IMR-90 (cell line): Measurements from ENCODE around the gene DNAJC11. TPM values are rescaled to one million over a fixed set of nuclear protein-coding genes. Genes with fewer than 3 reads are reported as not detected.

Experiments
- ATAC-seq: fragments of 200-7000 bp; cut with Tn5 transposase; 2 replicates; pipeline ENCODE4 v1.9.1; 2020; ENCODE audit warnings: low read depth, mild to moderate bottlenecking, moderate library complexity
- BruUV-seq: library from RNA; stranded (reverse); fragments of 400-500 nt; replicated peaks from 2 replicates; lab custom pipeline; 2021; lab: Mats Ljungman, UMichigan
- CTCF ChIA-PET: fragments of 300-600 bp; formaldehyde crosslinking; extraction: SDS; loops from one replicate; lab custom pipeline; 2021; ENCODE audit warnings: antibody characterized with exemption; lab: Yijun Ruan, JAX
- POLR2A ChIA-PET: fragments of 300-600 bp; sonication (Branson Sonifier 250); formaldehyde crosslinking; loops from one replicate; lab custom pipeline; 2022; ENCODE audit warnings: antibody characterized with exemption; ENCODE audit not compliant: unreplicated experiment; lab: Charles Lee
- DNase-seq: peaks from one replicate; pipeline ENCODE4 v3.0.0; 2013
- H2AFZ ChIP-seq: replicated peaks from 2 replicates; pipeline ENCODE3; 2013; ENCODE audit warnings: low read length, mild to moderate bottlenecking; ENCODE audit not compliant: poor library complexity
- H2AK5ac ChIP-seq: 2 replicates; pipeline ENCODE4 v1.6.1; 2013; ENCODE audit warnings: low read depth, low read length, inconsistent platforms
- H2AK9ac ChIP-seq: replicated peaks from 2 replicates; pipeline ENCODE3; 2013; ENCODE audit warnings: mild to moderate bottlenecking, low read depth, low read length, moderate library complexity; ENCODE audit not compliant: poor library complexity
- H2BK120ac ChIP-seq: 2 replicates; pipeline ENCODE4 v1.6.1; 2013; ENCODE audit warnings: low read depth, low read length, inconsistent platforms
- H2BK15ac ChIP-seq: 3 replicates; pipeline ENCODE4 v1.6.1; 2013; ENCODE audit warnings: low read depth, low read length, inconsistent platforms
- H2BK20ac ChIP-seq: 2 replicates; pipeline ENCODE4 v1.6.1; 2013; ENCODE audit warnings: low read depth, mild to moderate bottlenecking, inconsistent platforms, low read length, moderate library complexity
- H2BK5ac ChIP-seq: 2 replicates; pipeline ENCODE4 v1.6.1; 2013; ENCODE audit warnings: mild to moderate bottlenecking, low read depth, low read length, inconsistent platforms; ENCODE audit not compliant: poor library complexity, severe bottlenecking
- H3K14ac ChIP-seq: replicated peaks from 2 replicates; pipeline ENCODE4 v1.6.1; 2013; ENCODE audit warnings: low read depth, low read length, inconsistent platforms
- H3K18ac ChIP-seq: 2 replicates; pipeline ENCODE4 v1.6.1; 2013; ENCODE audit warnings: low read depth, low read length, control low read depth
- H3K23ac ChIP-seq: 2 replicates; pipeline ENCODE4 v1.6.1; 2013; ENCODE audit warnings: low read depth, low read length, inconsistent platforms
- H3K27ac ChIP-seq: 2 replicates; pipeline ENCODE4 v1.5.1; 2013; ENCODE audit warnings: mild to moderate bottlenecking, control low read depth, low read length; ENCODE audit not compliant: insufficient read depth
- H3K27me3 ChIP-seq: 2 replicates; pipeline ENCODE4 v1.6.1; 2013; ENCODE audit warnings: low read length; ENCODE audit not compliant: control insufficient read depth, insufficient read depth
- H3K36me3 ChIP-seq: 2 replicates; pipeline ENCODE4 v1.6.1; 2013; ENCODE audit warnings: low read length, mixed read lengths; ENCODE audit not compliant: control insufficient read depth, insufficient read depth
- H3K4ac ChIP-seq: 2 replicates; pipeline ENCODE4 v1.6.1; 2013; ENCODE audit warnings: low read depth, low read length, inconsistent platforms
- H3K4me1 ChIP-seq: 2 replicates; pipeline ENCODE4 v1.6.1; 2013; ENCODE audit warnings: low read length, mixed read lengths; ENCODE audit not compliant: control insufficient read depth, insufficient read depth
- H3K4me2 ChIP-seq: 2 replicates; pipeline ENCODE4 v1.6.1; 2013; ENCODE audit warnings: low read depth, mild to moderate bottlenecking, control low read depth, low read length, moderate library complexity
- H3K4me3 ChIP-seq: 2 replicates; pipeline ENCODE4 v1.5.1; 2013; ENCODE audit warnings: low read depth, mild to moderate bottlenecking, control low read depth, low read length, moderate library complexity; ENCODE audit not compliant: insufficient read depth
- H3K56ac ChIP-seq: 2 replicates; pipeline ENCODE4 v1.6.1; 2013; ENCODE audit warnings: low read length, inconsistent platforms; ENCODE audit not compliant: insufficient read depth; ENCODE audit errors: extremely low read depth
- H3K79me1 ChIP-seq, 2 experiments: 2 replicates each; pipeline ENCODE4 v1.6.1; 2013; ENCODE audit warnings: low read length in 2 of 2, inconsistent platforms in 1 of 2, low read depth in 1 of 2
- H3K9ac ChIP-seq: 2 replicates; pipeline ENCODE4 v1.6.1; 2013; ENCODE audit warnings: low read depth, low read length, control low read depth
- H3K9me1 ChIP-seq: 2 replicates; pipeline ENCODE4 v1.6.1; 2013; ENCODE audit warnings: low read length, inconsistent platforms; ENCODE audit not compliant: insufficient read depth
- H3K9me3 ChIP-seq: 2 replicates; pipeline ENCODE4 v1.6.1; 2013; ENCODE audit warnings: low read length; ENCODE audit not compliant: control insufficient read depth, insufficient read depth
- H4K20me1 ChIP-seq: 2 replicates; pipeline ENCODE4 v1.6.1; 2013; ENCODE audit warnings: low read length, inconsistent platforms; ENCODE audit not compliant: insufficient read depth
- H4K5ac ChIP-seq: 2 replicates; pipeline ENCODE4 v1.6.1; 2013; ENCODE audit warnings: mild to moderate bottlenecking, low read depth, low read length, control low read depth
- H4K8ac ChIP-seq, 2 experiments: 2 replicates each; pipeline ENCODE4 v1.6.1; 2013; ENCODE audit warnings: low read depth in 2 of 2, low read length in 2 of 2, control low read depth in 1 of 2, inconsistent platforms in 1 of 2
- H4K91ac ChIP-seq: 2 replicates; pipeline ENCODE4 v1.6.1; 2013; ENCODE audit warnings: low read depth, low read length, inconsistent platforms; ENCODE audit not compliant: insufficient read depth
- CEBPB ChIP-seq: IDR thresholded peaks from 2 replicates; pipeline ENCODE4 v1.6.1; 2012; ENCODE audit warnings: low read depth, low read length, improper control_type of control experiment
- CHD1 ChIP-seq: IDR thresholded peaks from 2 replicates; pipeline ENCODE4 v1.6.1; 2012; ENCODE audit warnings: low read depth, low read length, improper control_type of control experiment
- CTCF ChIP-seq: conservative IDR thresholded peaks from 2 replicates; pipeline ENCODE4 v1.5.1; 2012; ENCODE audit warnings: mild to moderate bottlenecking, low read depth, low read length, improper control_type of control experiment
- FOS ChIP-seq: fragments of 150-350 bp; IDR thresholded peaks from 2 replicates; pipeline ENCODE4 v1.6.1; 2016; ENCODE audit warnings: low read depth, low read length
- MAFK ChIP-seq: IDR thresholded peaks from 2 replicates; pipeline ENCODE4 v1.6.1; 2012; ENCODE audit warnings: low read depth, low read length, improper control_type of control experiment
- MXI1 ChIP-seq: IDR thresholded peaks from 2 replicates; pipeline ENCODE4 v1.6.1; 2012; ENCODE audit warnings: low read depth, mild to moderate bottlenecking, low read length, moderate library complexity, borderline replicate concordance
- POLR2A ChIP-seq: IDR thresholded peaks from 2 replicates; pipeline ENCODE4 v1.6.1; 2012; ENCODE audit warnings: mild to moderate bottlenecking, low read depth, low read length
- RAD21 ChIP-seq: IDR thresholded peaks from 2 replicates; pipeline ENCODE4 v1.6.1; 2012; ENCODE audit warnings: low read length, improper control_type of control experiment
- RCOR1 ChIP-seq: IDR thresholded peaks from 2 replicates; pipeline ENCODE4 v1.6.1; 2012; ENCODE audit warnings: mild to moderate bottlenecking, low read length, improper control_type of control experiment; ENCODE audit not compliant: insufficient replicate concordance
- RFX5 ChIP-seq: IDR thresholded peaks from 2 replicates; pipeline ENCODE4 v1.8.0; 2012; ENCODE audit warnings: low read depth, mild to moderate bottlenecking, low read length, moderate library complexity
- SMC3 ChIP-seq: fragments of 150-350 bp; IDR thresholded peaks from 2 replicates; pipeline ENCODE4 v1.6.1; 2016; ENCODE audit warnings: low read depth, mild to moderate bottlenecking, antibody characterized with exemption, low read length, moderate library complexity
- USF2 ChIP-seq: fragments of 150-350 bp; IDR thresholded peaks from 2 replicates; pipeline ENCODE4 v1.6.1; 2017; ENCODE audit warnings: mild to moderate bottlenecking, antibody characterized with exemption, low read length, low read depth
- WGBS, 2 experiments: methylation state at CpG; one replicate each; pipeline versions ENCODE4 v1.1.5 to v1.1.7; 2013; ENCODE audit warnings: missing lambda C conversion rate in 2 of 2; ENCODE audit not compliant: insufficient read length in 1 of 2; ENCODE audit errors: extremely low coverage in 2 of 2; 5-methylcytosine and 5-hydroxymethylcytosine counted together
- dilution Hi-C: fragments of 300-500 bp; cut with HindIII; formaldehyde crosslinking; loops from one replicate; pipeline ENCODE4 v1.14.3; 2018; ENCODE audit warnings: low sequenced_read_pairs; ENCODE audit not compliant: unreplicated experiment
- in situ Hi-C: fragments of 300-500 bp; cut with MboI; formaldehyde crosslinking; loops from 3 replicates; pipeline ENCODE4 v1.14.3; 2019; ENCODE audit warnings: low sequenced_read_pairs, inconsistent platforms, mixed read lengths
- intact Hi-C: fragments of 100-400 bp; cut with micrococcal nuclease; formaldehyde crosslinking; loops from 2 replicates; pipeline ENCODE4 v1.10.0; 2022
- polyA plus RNA-seq, 3 experiments: library from polyadenylated mRNA; depleted of rRNA; stranded (reverse); fragments of >200 nt; gene quantifications; 2 replicates each; pipeline ENCODE4 v1.2.3, GENCODE V29; 2012; ENCODE audit warnings: low replicate concordance in 1 of 3
- total RNA-seq: library from RNA; depleted of rRNA; stranded (reverse); fragments of >200 nt; gene quantifications from 2 replicates; pipeline ENCODE4 v1.2.3, GENCODE V29; 2012

DNAJC11 gene
- total and polyA plus RNA-seq, 2 of the 4 experiments (the other 2 are of a cell fraction): 38.7 to 48.5 TPM

- Histone ChIP-seq H3K9ac (no peak overlapping the region), H3K27ac (no peak overlapping the region), H2AFZ (peak overlapping the region; percentile 50), H2BK15ac (no peak overlapping the region), H3K9me1 (0 out of 2 replicates have a peak, but pooled peaks cover 2% of the 10 kb centered on the region), H3K18ac (no peak overlapping the region), H4K91ac (no peak overlapping the region), H3K4me3 (no peak overlapping the region), H3K23ac (no peak overlapping the region), H3K4me1 (peaks cover 2% of the 10 kb centered on the region; the same call in 1 of the 2 replicates), H3K14ac (no peak overlapping the region), H2BK120ac (no peak overlapping the region), H3K4me2 (no peak overlapping the region), H3K27me3 (no peaks in the 10 kb centered on the region), H3K56ac (no peak overlapping the region), H4K8ac (no peak overlapping the region), H2BK20ac (no peak overlapping the region), H2AK9ac (peak overlapping the region; percentile 65), H2BK5ac (no peak overlapping the region), H4K5ac (no peak overlapping the region), H3K79me1 (peaks cover 0 to 19% of the 10 kb centered on the region in 2 experiments; a peak in 2 of 4 replicates), H3K36me3 (peaks cover 64% of the 10 kb centered on the region), H3K9me3 (no peaks in the 10 kb centered on the region), H2AK5ac (no peak overlapping the region), H3K4ac (no peak overlapping the region), H4K20me1 (peaks cover 14% of the 10 kb centered on the region; the same call in 1 of the 2 replicates)
- CTCF ChIA-PET: no interaction called here
- WGBS, 2 experiments: 84% methylated on average over 14 of the region's 29 CpGs; no CpG with 5 or more reads in 1 of the 2 experiments
- intact Hi-C loops: loop anchor here (5.0 kb wide), 1 partner anchor 1013 kb away; no protein-coding TSS in a partner anchor
- TF ChIP-seq CEBPB (no peak), CTCF (peak; percentile 38), POLR2A (no peak), RFX5 (no peak), FOS (no peak), RAD21 (peak; percentile 45), MXI1 (no peak), USF2 (no peak), MAFK (no peak), CHD1 (no peak), SMC3 (peak; percentile 28), RCOR1 (no peak)
- DNase-seq (peak; percentile 25), ATAC-seq (peak; percentile 43)
- in situ Hi-C loops: no loop called here
- POLR2A ChIA-PET: no interaction called here
- TSS peak; percentile 95 for BruUV-seq
- dilution Hi-C loops: no loop called here
Observed at GRCh38 chr1:6634371-6635052, 67.1 kb downstream of the DNAJC11 start.
